HL-60/S4 treated with retinoic acid at 250 ng/mL for 4 days and 3 days (cell line): ENCODE results near the gene BEGAIN.

Experiments used
- in situ Hi-C: fragments of 300-500 bp; cut with MboI; formaldehyde crosslinking; loops from 2 replicates; pipeline ENCODE4 v1.7.0; 2022; ENCODE audit warnings: low sequenced_read_pairs

Gene BEGAIN

DNA sequence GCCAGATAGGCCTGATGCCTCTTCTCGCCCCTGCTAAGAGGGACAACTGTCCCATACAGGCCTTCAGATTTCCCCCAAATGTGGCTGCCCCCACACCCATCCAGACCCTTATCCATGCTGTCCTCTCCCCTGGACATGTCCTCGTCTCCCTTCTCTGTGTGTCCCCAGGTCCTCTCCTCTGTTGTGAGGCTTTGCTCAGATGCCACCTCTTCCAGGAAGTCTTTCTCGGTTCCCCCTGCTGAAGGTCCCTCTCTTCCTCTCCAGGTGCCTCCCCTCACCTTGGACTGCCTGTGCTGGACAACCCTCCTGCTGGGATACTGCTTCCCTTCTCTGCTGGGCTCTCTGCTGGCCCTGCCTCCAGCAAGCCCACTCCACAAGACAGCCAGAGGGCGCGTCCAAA lies 33.7 kb downstream of the BEGAIN start:
- in situ Hi-C loops = no loop called here

DNA sequence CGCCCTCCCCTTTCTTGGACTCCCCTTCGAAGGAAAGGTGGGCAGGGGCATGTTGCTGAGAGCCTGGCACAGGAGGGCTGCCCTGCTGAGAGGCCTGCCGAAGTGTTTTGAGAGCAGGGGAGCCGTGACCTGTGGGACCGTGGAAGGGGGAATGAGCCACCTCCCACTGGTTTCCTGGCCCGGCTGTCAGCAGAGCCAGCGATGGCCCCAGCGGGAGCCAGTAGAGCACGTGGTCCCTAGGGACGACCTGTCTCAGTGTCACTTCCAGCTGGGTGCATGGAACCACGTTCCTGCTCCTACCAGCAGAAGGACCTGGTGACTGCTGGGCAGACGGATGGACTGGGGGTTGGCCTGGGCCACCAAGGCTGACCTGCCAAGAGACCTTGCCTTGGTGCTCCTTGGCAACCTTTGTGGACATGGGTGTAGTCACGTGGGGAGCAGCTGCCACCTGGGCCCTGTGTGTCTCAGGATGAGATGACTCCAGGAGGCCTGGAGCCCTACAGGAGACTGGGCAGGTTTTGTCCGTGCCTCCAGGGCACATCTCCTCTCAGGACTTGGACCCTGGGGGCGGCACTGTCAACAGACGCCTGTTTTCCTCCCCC lies 34.6 kb downstream of the BEGAIN start:
- in situ Hi-C loops = no loop called here

DNA sequence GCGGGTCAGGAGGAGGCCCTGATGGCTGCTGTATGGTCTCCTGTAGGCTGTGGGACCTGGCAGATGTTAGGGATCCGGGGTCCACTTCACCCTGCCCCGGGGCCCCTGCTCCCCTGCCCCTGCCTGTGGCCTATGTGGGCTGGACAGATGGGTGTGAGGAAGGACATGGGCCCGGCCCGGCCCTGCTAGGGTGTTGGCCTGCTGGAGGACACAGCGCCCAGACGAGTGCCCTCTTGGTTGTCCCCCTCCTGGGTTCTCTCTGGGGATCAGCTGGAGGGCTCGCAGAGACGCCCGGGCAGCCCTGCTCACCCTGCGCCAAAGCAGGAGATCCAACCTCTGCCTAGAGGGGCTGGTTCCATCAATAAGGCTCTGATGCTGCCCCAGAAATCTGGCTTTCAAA lies 36.2 kb downstream of the BEGAIN start:
- in situ Hi-C loops = no loop called here

DNA sequence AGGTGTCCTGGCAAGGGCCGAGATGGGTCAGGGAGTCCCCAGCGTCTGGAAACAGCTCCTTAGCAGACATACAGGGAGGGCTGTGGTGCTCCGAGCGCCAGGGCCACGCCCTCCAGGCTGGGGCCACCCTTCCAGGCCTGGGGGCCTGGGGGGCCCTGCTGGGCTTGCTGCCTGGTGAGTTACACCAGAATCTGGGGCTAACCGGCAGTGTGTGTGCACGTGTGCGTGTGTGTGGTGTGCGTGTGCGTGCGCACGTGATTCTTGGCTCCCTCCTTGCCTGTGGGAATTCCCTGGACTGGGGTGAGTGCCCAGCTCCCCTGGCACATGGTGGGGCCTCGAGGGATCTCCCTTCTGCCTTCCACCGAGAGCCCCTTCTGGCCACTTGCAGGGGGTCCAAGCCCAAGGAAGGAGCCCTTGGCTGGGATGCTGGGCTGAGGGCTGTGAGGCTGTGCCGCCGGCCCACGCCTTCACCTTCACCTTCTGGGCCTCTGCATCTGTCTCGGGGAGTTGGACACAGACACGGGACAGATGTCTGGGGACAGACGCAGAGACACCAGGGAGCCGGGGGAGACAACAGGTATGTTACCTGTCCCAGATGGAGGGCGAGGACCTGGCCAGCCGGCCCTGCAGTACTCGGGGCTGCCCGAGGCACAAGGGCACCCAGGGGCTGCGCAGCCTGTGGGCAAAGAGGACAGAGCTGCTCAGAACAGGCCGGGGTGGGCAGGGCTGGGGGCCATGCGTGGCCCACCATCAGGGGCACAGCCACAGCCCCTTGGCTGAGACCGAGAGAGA lies 37.2 kb downstream of the BEGAIN start:
- in situ Hi-C loops = no loop called here

DNA sequence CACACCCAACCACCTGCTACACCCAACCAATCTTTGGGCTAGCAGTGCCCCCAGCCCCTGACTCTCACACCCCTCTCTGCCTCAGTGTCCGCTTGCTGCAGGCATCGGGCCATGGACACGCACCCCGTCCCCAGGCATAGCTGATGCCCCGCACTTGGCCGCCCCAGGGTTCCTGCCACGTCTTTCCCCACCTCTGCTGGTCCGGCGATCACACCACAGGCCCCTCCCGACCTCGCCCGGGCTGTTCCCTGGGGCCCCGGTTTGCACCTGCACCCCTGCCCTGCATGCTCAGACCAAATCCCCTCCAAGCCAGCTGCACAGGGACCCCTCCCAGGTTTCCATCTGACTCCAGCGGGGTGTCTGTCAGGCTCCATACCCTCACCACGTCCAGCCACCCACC lies 38.3 kb downstream of the BEGAIN start:
- in situ Hi-C loops = no loop called here

DNA sequence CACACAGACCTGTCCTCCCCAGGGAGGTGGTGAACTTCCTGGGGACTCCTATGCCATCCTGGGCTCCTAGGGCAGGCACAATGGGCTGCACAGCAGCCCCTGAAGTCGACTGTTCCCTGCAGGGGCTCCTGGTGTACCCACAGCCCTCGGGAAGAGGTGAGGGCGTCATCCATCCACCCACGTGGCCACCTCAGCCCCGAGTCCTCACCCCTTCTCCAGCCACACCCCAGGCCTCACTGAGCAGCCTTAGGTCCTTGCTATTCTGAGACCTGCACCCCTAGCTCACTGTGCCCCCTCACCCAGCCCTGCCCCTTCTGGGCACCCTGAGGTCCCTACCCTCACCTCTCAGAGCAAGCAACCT lies 38.9 kb downstream of the BEGAIN start:
- in situ Hi-C loops = no loop called here

DNA sequence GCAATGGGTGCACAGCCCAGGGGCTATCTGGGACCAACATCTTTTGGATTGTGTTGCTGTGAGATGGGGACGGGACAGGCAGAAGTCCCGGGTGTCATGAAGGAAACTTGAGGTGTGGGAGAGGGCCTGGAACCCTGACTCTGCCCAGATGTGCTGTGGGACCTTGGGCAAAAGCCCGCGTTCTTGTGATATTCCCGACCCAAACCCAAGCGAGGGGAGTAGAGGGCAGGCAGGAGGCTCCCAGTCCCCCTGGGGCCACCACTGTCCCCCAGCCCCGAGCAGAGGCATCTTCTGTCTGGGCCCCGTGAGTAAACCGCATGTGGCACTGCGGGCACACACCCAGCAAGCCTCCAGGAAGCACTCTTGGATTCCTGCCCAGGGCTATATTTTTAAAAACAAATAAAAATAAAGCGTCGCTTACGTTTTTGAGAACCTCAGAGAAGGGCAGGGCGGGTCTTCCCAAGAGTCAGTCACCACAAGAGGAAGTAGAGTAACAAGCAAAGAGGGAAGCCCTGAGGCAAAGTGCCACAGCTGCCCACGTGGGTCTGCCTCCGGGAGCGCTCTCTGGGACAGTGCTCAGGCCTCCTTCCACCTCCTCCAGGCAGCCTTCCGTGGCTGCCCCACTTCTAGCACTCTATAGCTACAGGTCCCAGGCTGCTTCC lies 39.5 kb downstream of the BEGAIN start:
- in situ Hi-C loops = no loop called here

DNA sequence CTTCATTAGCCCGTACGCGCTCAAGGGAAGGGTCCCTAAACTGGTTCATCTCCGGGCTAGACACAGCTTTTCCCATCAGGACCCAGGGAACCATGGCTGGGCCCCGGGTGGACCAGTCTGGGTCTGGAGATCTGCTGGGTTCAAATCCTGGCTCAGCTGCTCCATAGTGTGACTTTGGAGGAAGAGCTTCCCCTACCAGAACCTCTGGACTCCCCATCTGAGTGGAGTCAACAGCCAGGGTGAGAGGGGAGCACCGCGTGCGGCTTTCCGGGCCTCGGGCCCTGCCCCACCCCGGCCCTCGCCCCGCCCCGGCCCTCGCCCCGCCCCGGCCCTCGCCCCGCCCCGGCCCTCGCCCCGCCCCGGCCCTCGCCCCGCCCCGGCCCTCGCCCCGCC lies 41.2 kb downstream of the BEGAIN start:
- in situ Hi-C loops = no loop called here

DNA sequence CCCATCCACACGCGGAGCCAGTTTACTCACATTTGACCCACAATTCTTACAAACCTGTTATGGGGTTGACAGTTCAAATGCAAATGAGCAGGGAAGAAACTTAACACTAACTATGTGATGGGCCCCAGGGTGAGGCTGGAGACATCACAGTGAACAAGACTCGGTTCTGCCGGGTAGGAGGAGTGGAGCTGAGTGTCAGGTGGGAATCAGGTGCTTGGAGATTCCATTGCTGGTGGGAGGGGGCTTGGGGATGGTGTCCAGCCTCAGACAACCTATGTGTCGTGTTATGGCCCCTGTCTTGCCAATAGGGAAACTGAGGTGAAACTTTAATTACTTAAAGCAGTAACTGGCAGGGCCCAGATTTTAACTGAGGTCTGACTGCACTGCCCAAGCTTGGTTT lies 41.9 kb downstream of the BEGAIN start:
- in situ Hi-C loops = no loop called here

DNA sequence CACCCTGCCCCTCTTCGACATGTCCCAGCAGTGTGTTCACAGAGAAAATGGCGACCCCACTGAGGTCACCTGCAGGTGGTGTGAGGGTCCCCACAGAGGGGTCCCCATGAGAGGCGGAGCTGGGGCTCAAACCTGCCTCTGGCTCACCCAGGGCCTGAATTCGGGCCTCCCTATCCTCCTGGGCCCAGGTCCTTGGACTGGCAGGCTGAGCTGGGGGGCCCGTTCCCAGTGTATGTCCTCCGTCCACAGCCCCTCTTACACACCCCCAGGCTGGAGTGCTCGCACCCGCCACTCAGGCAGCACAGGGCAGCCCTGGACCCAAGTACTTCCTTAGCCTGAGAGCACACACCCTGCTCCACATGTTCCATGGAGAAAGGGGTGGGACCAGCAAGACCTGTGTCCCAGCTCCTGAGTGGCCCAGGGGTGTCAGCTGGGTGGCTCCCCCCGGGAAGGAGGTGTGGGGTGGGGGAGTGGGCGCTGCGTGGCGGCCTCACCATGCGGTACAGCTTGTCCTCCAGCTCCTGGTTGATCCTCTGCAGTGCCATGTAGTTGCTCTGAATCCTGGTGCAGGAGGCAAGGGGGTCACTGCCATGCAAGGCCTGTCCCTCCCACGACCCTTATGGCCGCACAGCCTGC lies 42.6 kb downstream of the BEGAIN start:
- in situ Hi-C loops = no loop called here

DNA sequence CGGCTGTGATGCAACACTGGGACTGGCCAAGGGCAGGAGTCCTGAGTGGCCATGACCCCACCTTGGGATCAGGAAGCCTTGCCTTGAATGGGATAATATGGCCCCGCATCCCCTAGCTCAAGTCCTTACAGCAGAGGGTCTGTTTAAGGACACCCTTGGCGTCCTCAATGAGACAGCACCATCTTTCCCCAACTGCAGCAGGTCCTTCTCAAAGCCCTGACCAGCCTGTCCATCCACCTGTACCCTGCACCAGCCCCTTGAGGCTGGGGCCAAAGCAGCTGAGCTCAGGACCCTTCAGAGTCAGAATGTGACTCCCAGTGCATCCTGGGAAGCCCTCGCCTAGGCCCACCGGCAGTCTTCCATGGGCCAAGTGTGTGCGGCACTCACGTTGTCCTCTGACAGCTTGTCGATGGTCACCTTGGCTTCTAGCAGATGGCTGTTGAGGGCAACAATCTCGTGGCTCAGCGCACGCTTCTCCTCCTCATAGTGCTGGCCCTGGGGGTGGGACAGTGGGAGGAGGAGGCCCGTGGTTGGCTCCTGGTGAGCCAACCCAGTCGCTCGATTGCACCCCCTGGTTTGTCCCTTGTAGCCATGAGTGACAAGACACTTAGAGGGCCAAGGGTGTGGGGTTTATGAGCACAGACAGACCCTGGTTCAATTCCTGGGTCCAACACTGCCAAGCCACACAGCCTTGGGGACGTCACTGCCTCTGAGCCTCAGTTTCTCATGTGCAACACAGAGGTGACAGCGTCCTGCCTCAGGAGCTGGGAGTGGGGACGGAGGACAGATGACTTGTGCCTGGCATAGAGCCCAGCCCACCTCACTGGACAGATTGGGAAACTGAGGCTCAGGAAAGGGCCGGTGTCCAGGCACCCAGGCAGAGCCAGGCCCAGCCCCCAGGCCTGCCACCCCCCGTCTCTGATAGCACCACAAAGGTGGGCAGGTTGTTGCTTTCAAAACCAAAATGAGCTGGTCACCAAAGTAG lies 43.5 kb downstream of the BEGAIN start:
- in situ Hi-C loops = no loop called here

DNA sequence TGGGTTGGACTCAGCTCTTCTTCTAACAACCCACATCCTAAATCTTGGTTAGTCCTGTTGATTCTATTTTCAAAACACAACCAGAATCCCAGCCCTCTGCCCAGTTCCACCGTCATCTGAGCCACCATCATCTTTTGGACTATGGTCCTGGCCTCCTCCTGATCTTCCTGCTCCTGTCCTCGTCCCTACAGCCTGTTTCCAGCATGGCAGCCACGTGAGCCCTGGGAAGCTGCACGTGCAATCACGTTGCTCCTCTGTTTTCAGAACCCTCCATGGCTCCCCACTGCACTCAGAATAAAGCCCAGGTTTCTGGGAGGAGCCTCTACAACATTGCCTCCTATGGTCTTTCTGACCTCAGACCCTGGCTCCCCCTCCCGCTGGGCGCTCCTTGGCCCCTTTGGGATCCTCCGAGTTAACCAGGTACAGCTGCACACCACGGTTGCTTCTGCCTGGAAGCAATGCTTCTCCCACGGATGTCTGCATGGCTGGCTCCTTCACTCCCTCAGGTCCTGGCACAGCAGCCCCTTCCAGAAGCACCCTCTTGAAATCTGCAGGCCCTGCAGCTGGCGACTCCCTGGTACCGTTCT lies 44.5 kb downstream of the BEGAIN start:
- in situ Hi-C loops = no loop called here

DNA sequence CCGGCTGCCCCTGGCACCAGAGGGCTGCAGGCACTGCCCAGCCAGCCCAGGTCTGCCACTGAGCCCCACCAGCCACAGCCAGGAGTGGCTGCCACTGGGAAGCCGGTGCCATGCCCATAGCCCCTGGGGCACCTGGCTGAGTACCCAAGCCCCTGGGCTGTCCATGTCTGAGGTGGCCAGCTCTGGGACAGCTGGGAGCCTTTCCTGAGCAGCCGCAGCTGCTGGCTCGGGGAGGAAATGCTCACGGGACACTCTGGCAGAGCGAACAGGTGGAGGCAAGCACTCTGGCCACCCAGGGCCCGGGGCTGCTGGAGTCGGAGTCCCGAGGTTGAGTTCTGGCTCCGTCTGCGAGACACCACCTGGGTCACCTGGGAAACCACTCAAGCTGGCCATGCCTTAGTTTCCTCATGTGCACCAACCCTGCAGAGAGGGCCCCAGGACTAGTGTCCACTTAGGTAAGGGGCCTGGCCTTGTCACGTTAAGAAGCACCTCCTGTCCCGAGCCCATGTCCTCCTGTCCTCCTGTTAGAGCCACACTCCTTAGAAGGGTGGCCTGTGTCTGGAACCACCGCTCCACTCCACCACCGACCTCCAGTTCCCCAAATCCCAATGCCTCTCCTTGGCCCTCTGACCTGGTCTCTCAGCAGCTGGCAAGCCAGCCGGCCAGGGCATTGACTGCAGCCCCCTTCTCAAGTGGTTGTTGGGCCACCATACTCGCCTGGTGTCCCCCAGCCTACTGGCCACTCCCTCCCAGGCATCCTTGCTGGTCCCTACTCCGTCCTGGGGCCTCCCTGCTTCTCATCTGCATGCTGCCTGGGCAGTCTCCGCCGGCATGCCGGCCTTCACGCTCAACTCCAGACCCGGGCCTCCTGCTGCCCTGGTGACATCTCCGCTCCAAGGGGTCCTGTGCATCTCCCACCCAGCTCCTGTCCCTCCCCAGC lies 45.3 kb downstream of the BEGAIN start:
- in situ Hi-C loops = no loop called here

DNA sequence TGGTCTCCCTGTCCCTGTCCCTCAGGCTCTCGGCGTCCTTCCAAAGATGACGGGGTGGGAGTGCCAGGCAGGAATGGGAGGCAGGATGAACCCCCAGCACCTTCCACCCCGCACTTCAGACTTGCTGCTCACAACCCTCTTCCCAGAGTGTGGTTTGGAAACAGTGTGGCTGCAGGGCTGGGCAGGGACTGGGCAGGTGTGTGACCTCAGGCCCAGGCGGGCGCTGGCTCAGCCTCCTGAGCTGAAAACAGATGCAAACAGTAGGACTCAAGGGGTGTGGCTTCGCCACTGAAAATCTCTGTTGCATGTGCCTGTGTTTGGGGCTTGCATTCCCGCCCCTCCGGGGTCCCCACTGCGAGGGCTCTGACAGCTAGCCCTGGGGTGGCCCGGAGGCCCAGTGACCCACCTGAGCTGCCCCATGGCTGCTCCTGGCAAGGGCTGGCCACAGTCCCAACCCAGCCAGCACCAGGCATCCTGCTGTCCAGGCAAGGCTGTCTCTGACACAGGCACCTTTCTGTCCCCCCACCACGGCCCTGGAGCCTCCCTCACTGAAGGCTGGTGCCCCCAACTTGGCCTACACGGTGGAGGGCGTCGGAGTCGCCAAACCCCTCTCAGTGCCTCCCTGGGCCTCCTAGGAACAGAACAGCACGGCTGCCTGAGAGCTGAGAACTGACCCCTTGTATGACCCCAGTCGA lies 46.1 kb downstream of the BEGAIN start:
- in situ Hi-C loops = no loop called here

DNA sequence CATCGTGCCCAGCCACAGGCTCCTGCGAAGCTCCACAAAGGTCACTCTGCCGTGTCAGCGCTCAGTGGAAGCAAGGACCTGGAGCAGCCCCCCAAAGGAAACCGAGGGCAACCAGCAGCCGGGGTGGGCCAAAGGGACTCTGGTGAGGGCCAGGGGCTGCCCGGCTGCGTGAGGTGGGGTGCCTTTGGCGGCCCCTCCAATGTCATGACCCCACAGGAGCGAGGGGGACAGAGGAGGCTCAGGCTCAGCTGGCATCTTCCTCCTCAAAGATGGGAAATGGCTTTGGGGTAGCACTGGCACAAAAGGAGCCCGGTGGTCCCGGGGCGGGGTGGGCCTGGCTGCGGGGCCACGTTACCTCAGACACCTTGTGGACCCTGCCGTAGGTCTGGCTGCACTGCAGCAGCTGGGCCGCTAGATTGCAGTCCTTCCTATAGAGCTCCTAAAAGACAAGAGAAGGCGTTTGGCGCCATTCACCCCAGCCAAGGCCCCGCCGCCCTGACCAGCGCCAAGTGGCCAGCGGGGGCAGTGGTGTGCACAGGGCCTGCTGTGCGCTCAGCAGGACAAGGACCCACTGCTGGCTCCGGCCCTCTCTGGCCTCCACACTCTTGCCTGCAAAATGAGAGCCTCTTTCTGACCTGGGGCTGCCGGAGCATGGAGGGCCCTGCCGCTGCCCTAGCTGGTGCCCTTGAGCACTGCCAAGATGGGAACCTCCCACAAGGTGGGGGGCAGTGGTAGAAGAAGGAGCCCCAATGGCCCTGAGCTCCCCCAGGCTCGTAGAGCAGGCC lies 46.9 kb downstream of the BEGAIN start:
- in situ Hi-C loops = no loop called here

DNA sequence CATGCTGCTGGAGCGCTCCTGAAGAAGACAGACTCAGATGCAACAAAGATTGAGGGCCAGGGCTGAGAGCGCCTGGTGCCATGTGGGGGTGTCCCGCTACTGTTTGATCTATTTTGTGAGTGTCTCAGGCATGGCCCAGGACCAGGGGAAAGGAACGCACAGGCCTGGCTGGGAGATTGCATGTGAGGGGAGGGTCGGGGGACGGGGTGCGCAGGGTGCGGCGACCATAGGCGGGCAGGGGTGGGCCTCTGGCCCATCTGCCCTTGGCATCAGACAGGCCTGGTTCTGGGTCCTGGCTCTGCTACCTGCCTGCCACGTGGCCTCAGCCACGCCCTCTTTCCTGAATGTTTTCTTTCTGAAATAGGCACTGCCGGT lies 47.5 kb downstream of the BEGAIN start:
- in situ Hi-C loops = loop anchor here (10.0 kb wide), 1 partner anchor 105 kb away; no protein-coding TSS in a partner anchor

DNA sequence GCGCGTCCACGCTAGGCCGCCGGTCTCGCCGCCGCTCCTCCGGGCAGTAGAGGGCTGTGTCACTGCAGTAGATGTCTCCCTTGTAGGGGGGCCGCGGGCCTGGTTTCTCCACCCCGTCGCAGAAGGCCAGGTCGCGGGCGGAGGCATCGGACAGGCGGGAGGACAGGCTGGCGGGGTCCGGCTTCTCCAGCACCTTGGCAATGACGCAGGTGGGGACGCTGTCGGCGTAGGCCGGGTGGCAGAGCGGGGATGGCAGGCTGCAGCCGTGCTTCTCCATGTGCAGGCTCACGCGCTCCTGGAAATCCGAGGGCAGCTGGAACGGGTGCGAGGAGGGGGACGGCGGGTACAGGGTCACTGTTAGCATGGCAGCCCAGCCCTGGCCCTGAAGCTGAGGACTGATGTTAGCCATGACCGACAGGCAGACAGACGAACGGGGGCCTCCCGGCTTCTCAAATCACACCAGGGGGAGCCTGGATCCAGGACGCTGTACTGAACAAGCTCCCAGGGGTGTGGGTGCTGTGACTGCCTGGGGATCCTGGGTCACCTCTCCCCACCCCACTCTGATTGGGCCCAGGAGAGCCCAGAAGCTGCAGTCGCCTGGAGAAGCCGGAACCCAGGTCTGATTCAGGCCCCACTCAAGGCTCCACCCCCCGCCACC lies 48.1 kb downstream of the BEGAIN start:
- in situ Hi-C loops = loop anchor here (10.0 kb wide), 1 partner anchor 106 kb away; no protein-coding TSS in a partner anchor
